Cardiac muscle cell (in vitro differentiated cells and primary cell): Measurements from ENCODE around the gene BET1L. TPM values are rescaled to one million over a fixed set of nuclear protein-coding genes. Genes with fewer than 3 reads are reported as not detected.
A peak's percentile ranks its signal among the peaks of the same experiment; 100 is the strongest.

ENCODE experiments used
- DNase-seq, 2 donors: peaks; one replicate each; pipeline versions ENCODE4 v3.0.0 to v3.0.0-alpha.2; 2010 to 2017; ENCODE audit warnings: low read depth in 1 of 2, low spot score in 1 of 2
- H3K27ac ChIP-seq: fragments of 200-600 bp; sonication (generic); 2 replicates; pipeline ENCODE4 v1.5.1; 2016
- H3K27me3 ChIP-seq: fragments of 200-600 bp; sonication (generic); 2 replicates; pipeline ENCODE4 v1.6.0; 2016; ENCODE audit warnings: control low read depth
- H3K36me3 ChIP-seq: fragments of 200-600 bp; sonication (generic); 2 replicates; pipeline ENCODE4 v1.5.1; 2016; ENCODE audit warnings: control low read depth
- H3K4me1 ChIP-seq: fragments of 200-600 bp; sonication (generic); 2 replicates; pipeline ENCODE4 v1.8.1; 2017; ENCODE audit warnings: low read depth, mild to moderate bottlenecking, mixed run types
- H3K4me3 ChIP-seq: fragments of 200-600 bp; sonication (generic); 2 replicates; pipeline ENCODE4 v1.5.1; 2016; ENCODE audit warnings: mild to moderate bottlenecking
- H3K9me3 ChIP-seq: fragments of 200-600 bp; sonication (generic); 2 replicates; pipeline ENCODE4 v1.5.1; 2017; ENCODE audit warnings: low read depth, mild to moderate bottlenecking, control low read depth
- CTCF ChIP-seq: IDR thresholded peaks from 2 replicates; pipeline ENCODE4 v1.5.1; 2012; ENCODE audit warnings: low read depth, mild to moderate bottlenecking, low read length
- polyA plus RNA-seq: library from polyadenylated mRNA; unstranded; fragments of >200 nt; fragmentation: Nextera tagmentation; extraction: Ambion mirVana; gene quantifications from 2 replicates; pipeline ENCODE4 v1.2.1, GENCODE V29; 2016
- total RNA-seq: library from RNA; depleted of rRNA; stranded (reverse); fragments of >200 nt; gene quantifications from 2 replicates; pipeline ENCODE4 v1.2.3, GENCODE V29; 2016

The BET1L gene
- total and polyA plus RNA-seq, 2 experiments from 2014 or later: 30.6 to 62.0 TPM

- peaks cover 55% of the 10 kb centered on the region for H3K36me3 ChIP-seq
- TF ChIP-seq CTCF: no peak
Observed at GRCh38 chr11:211741-212140, 4.5 kb upstream of the BET1L start.

GRCh38 chr11:211295-211694, 4.1 kb upstream of the BET1L start:
- Histone ChIP-seq H3K4me1 (no peaks in the 10 kb centered on the region), H3K36me3 (peaks cover 54% of the 10 kb centered on the region)
- TF ChIP-seq CTCF: no peak

More at GRCh38 chr11:211741-212140, 4.5 kb upstream of the BET1L start:
- H3K27ac ChIP-seq: no peak overlapping the region
- H3K4me3 ChIP-seq: no peak overlapping the region
- no peaks in the 10 kb centered on the region for H3K9me3 ChIP-seq
- DNase-seq: no peak
- H3K27me3 ChIP-seq: no peaks in the 10 kb centered on the region
- H3K4me1 ChIP-seq: no peaks in the 10 kb centered on the region

GRCh38 chr11:210803-211180, 3.6 kb upstream of the BET1L start:
- no peaks in the 10 kb centered on the region for H3K4me1 ChIP-seq
- H3K4me3 ChIP-seq: no peak overlapping the region
- no peaks in the 10 kb centered on the region for H3K9me3 ChIP-seq
- peaks cover 50% of the 10 kb centered on the region for H3K36me3 ChIP-seq
- no peak overlapping the region for H3K27ac ChIP-seq
- TF ChIP-seq CTCF: no peak
- no peak for DNase-seq
- no peaks in the 10 kb centered on the region for H3K27me3 ChIP-seq

More at GRCh38 chr11:211295-211694, 4.1 kb upstream of the BET1L start:
- H3K27me3 ChIP-seq: no peaks in the 10 kb centered on the region
- no peak overlapping the region for H3K27ac ChIP-seq
- no peaks in the 10 kb centered on the region for H3K9me3 ChIP-seq
- no peak for DNase-seq
- H3K4me3 ChIP-seq: no peak overlapping the region

- H3K4me3 ChIP-seq: no peak overlapping the region
- H3K27ac ChIP-seq: no peak overlapping the region
- DNase-seq: peak in 1 of 2 donors; percentile 66
- no peaks in the 10 kb centered on the region for H3K9me3 ChIP-seq
- TF ChIP-seq CTCF: no peak
- H3K36me3 ChIP-seq: peaks cover 46% of the 10 kb centered on the region
- no peaks in the 10 kb centered on the region for H3K4me1 ChIP-seq
- H3K27me3 ChIP-seq: no peaks in the 10 kb centered on the region
Observed at GRCh38 chr11:210122-210802, 3.1 kb upstream of the BET1L start.

GRCh38 chr11:209275-210121, 2.3 kb upstream of the BET1L start:
- Histone ChIP-seq H3K36me3 (peaks cover 40% of the 10 kb centered on the region), H3K4me1 (no peaks in the 10 kb centered on the region), H3K27ac (peak overlapping the region; percentile 96)

More at GRCh38 chr11:209275-210121, 2.3 kb upstream of the BET1L start:
- no peaks in the 10 kb centered on the region for H3K9me3 ChIP-seq
- H3K27me3 ChIP-seq: no peaks in the 10 kb centered on the region
- TF ChIP-seq CTCF: no peak
- DNase-seq: no peak
- peak overlapping the region; percentile 56 for H3K4me3 ChIP-seq
